IPS-15b (cell line): ENCODE results near the gene CFAP73.
"Not testable (repeated sequence)": the region's sequence is repeated elsewhere in the genome, so short reads cannot be mapped to it uniquely, and the experiment has no call there.

Experiments
- H3K27me3 ChIP-seq: one replicate; pipeline ENCODE4 v1.6.1; 2013; ENCODE audit warnings: low read length; ENCODE audit not compliant: control insufficient read depth, insufficient read depth
- H3K36me3 ChIP-seq: one replicate; pipeline ENCODE4 v1.6.1; 2013; ENCODE audit warnings: low read length; ENCODE audit not compliant: control insufficient read depth, insufficient read depth
- H3K4me1 ChIP-seq: one replicate; pipeline ENCODE4 v1.6.1; 2013; ENCODE audit warnings: mild to moderate bottlenecking, low read length; ENCODE audit not compliant: control insufficient read depth, insufficient read depth
- H3K4me3 ChIP-seq: one replicate; pipeline ENCODE4 v1.5.1; 2013; ENCODE audit warnings: low read depth, low read length
- H3K9ac ChIP-seq: one replicate; pipeline ENCODE4 v1.6.1; 2013; ENCODE audit warnings: low read depth, mild to moderate bottlenecking, low read length
- H3K9me3 ChIP-seq: one replicate; pipeline ENCODE4 v1.6.1; 2013; ENCODE audit warnings: mild to moderate bottlenecking, low read length; ENCODE audit not compliant: control insufficient read depth, insufficient read depth

CFAP73 gene

DNA sequence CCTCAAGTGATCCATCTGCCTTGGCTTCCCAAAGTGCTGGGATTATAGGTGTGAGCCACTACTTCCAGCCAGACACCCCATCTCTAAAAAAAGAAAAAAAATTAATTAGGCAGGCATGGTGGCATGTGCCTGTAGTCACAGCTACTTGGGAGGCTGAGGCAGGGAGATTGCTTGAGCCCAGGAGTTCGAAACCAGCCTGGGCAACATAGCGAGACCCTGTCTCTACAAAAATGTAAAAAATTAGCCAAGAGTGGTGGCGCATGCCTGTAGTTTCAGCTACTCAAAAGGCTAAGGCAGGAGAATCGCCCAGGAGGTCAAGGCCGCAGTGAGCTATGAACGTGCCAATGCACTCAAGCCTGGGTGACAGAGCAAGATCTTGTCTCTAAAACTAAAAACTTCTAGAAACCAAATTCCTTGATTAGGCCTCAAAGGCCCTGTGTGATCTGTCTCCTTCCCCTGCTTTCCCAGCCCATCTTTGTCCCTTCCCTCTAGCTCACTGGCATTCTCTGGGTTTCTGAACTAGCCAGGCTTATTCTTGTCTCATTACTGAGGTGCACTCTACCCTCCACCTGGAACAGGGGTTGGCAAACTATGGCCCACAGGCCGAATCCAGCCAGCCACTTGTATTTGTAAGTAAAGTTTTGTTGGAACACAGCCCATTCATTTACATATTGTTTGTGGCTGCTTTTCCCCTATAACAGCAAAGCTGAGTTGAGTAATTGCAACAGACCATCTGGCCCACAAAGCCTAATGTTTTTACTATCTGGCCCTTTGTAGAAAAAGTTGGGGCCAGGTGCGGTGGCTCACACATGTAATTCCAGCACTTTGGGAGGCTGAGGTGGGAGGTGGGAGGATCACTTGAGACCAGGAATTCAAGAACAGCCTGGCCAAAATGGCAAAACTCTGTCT is 54.6 kb downstream of the CFAP73 start:
- no peaks in the 10 kb centered on the region for H3K9me3 ChIP-seq

DNA sequence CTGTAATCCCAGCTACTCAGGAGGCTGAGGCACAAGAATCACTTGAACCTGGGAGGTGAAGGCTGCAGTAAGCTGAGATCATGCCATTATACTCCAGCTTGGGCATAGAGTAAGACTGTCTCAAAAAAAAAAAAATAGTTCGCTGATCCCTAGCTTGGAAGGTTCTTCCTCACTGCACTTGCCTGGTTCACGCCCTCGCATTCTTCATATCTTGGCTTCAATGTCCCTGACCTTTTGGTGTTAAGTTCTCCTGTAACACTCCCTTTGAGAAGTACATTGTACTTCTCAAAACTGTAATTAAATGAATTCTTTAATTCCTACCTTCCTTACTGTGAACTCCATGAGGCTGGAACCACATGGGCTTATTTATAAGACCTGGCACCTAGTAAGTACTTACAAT is 55.3 kb downstream of the CFAP73 start:
- Histone ChIP-seq H3K9ac (no peak overlapping the region), H3K4me3 (no peak overlapping the region), H3K4me1 (no peaks in the 10 kb centered on the region), H3K36me3 (no peaks in the 10 kb centered on the region), H3K27me3 (no peaks in the 10 kb centered on the region), H3K9me3 (no peaks in the 10 kb centered on the region)

More for the DNA sequence above, 54.6 kb downstream of the CFAP73 start:
- H3K4me3 ChIP-seq: no peak overlapping the region
- no peak overlapping the region for H3K9ac ChIP-seq
- no peaks in the 10 kb centered on the region for H3K27me3 ChIP-seq
- H3K4me1 ChIP-seq: no peaks in the 10 kb centered on the region
- no peaks in the 10 kb centered on the region for H3K36me3 ChIP-seq

DNA sequence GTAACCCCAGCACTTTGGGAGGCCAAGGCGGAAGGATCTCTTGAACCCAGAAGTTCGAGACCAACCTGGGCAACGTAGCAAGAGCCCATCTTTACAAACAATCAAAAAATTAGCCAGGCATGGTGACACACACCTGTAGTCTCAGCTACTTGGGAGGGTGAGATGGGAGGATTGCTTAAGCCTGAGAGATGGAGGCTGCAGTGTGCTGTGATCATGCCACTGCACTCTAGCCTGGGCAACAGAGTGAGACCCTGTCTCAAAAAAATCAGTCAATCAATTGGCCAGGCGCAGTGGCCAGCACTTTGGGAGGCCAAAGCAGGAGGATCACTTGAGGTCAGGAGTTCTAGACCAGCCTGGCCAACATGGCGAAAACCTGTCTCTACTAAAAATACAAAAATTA is 57.3 kb downstream of the CFAP73 start:
- not testable (repeated sequence) for H3K36me3 ChIP-seq, H3K9me3 ChIP-seq, H3K4me1 ChIP-seq, H3K9ac ChIP-seq, H3K4me3 ChIP-seq, H3K27me3 ChIP-seq

- H3K27me3 ChIP-seq: no peaks in the 10 kb centered on the region
- H3K4me3 ChIP-seq: no peak overlapping the region
- H3K9ac ChIP-seq: no peak overlapping the region
- H3K4me1 ChIP-seq: no peaks in the 10 kb centered on the region
- H3K9me3 ChIP-seq: no peaks in the 10 kb centered on the region
- no peaks in the 10 kb centered on the region for H3K36me3 ChIP-seq
Observed at GRCh38 chr12:113207613-113208040, 58.1 kb downstream of the CFAP73 start.

DNA sequence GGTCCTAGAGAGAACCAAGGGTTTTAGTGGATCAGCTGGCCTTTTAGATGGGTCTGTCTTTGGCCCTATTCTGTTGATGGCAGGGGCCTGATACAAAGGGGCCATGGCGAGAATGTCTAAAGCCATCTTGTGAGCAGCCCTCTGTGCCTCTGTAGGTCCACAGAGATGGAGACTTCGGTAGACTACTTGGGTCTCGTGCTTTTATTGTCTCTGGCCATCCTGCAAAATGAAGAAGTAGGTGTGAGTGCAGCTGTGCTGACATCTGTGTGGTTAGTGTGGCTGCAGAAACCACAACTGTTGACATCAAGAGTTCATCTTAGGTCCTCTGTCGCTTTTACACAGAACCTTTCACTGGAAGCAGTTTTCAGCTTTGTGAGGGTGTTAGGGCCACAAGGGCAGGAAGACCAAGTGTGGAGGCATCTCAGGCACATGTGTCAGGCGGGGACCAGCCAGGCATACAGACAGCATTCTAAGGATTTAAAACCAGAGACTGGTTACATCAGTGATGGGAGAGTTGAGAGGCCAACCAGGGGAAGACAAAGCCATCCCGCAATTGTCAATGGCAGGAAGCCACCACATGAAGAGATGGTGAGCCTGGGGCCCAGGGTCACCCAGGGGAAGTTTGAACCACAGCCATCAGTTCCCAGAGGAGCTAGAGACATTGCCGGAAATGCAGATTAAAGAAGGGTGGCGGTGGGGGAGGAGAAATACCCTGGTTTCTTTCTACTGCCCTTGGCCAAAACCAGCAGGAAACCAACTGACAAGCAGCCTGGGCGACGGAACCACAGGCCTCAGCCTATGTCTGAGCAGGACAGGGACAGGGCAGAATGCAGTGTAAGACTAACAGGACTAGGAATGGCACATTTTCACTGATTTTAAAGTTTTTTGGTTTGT is 58.8 kb downstream of the CFAP73 start:
- Histone ChIP-seq H3K27me3 (no peaks in the 10 kb centered on the region), H3K4me1 (no peaks in the 10 kb centered on the region), H3K36me3 (no peaks in the 10 kb centered on the region), H3K9ac (no peak overlapping the region), H3K4me3 (no peak overlapping the region), H3K9me3 (no peaks in the 10 kb centered on the region)
